Neural cell (in vitro differentiated cells): ENCODE data around the gene SUSD6. TPM values are rescaled to one million over a fixed set of nuclear protein-coding genes. Genes with fewer than 3 reads are reported as not detected.
"Not testable (repeated sequence)": the region's sequence is repeated elsewhere in the genome, so short reads cannot be mapped to it uniquely, and the experiment has no call there.

Source experiments
- H2AFZ ChIP-seq: fragments of 200-600, 300-800 bp; sonication (generic), shearing (Covaris generic); 2 replicates; pipeline ENCODE4 v1.6.0; 2014; ENCODE audit warnings: low read depth, mild to moderate bottlenecking, antibody characterized with exemption, low read length, moderate library complexity
- H3F3A ChIP-seq: fragments of 200-600 bp; shearing (Covaris generic); 2 replicates; pipeline ENCODE4 v1.6.1; 2016; ENCODE audit warnings: mild to moderate bottlenecking, moderate library complexity, mixed read lengths, antibody characterized with exemption, low read length; ENCODE audit not compliant: insufficient read depth, poor library complexity, severe bottlenecking
- H3K27ac ChIP-seq: fragments of 200-600, 300-800 bp; sonication (generic), shearing (Covaris generic); 2 replicates; pipeline ENCODE4 v1.5.1; 2014; ENCODE audit warnings: mild to moderate bottlenecking, low read length, moderate library complexity
- H3K27me3 ChIP-seq: fragments of 300-800, 200-600 bp; sonication (generic), shearing (Covaris generic); 2 replicates; pipeline ENCODE4 v1.6.0; 2014; ENCODE audit warnings: mild to moderate bottlenecking, low read depth, low read length, moderate library complexity; ENCODE audit not compliant: insufficient read depth
- H3K36me3 ChIP-seq: fragments of 300-800, 200-600 bp; sonication (generic), shearing (Covaris generic); 2 replicates; pipeline ENCODE4 v1.5.1; 2014; ENCODE audit warnings: mild to moderate bottlenecking, antibody characterized with exemption, low read length, moderate library complexity; ENCODE audit not compliant: insufficient read depth
- H3K4me2 ChIP-seq: fragments of 300-800, 200-600 bp; sonication (generic), shearing (Covaris generic); 2 replicates; pipeline ENCODE4 v1.6.0; 2014; ENCODE audit warnings: mild to moderate bottlenecking, low read length
- H3K4me3 ChIP-seq: fragments of 300-800, 200-600 bp; sonication (generic), shearing (Covaris generic); 2 replicates; pipeline ENCODE4 v1.5.1; 2014; ENCODE audit warnings: mild to moderate bottlenecking, low read length, moderate library complexity
- H3K79me2 ChIP-seq: fragments of 200-600 bp; shearing (Covaris generic); replicated peaks from 2 replicates; pipeline ENCODE4 v1.6.0; 2014; ENCODE audit warnings: mild to moderate bottlenecking, low read length, moderate library complexity; ENCODE audit not compliant: insufficient read depth
- H3K9ac ChIP-seq: fragments of 300-800, 200-600 bp; sonication (generic), shearing (Covaris generic); 2 replicates; pipeline ENCODE4 v1.6.1; 2016; ENCODE audit warnings: mild to moderate bottlenecking, low read length, mixed read lengths
- H3K9me2 ChIP-seq: fragments of 200-600 bp; shearing (Covaris generic); 2 replicates; pipeline ENCODE4 v1.6.1; 2016; ENCODE audit warnings: mild to moderate bottlenecking, low read length, mixed read lengths; ENCODE audit not compliant: insufficient read depth
- H3K9me3 ChIP-seq: fragments of 200-600, 300-800 bp; sonication (generic), shearing (Covaris generic); 2 replicates; pipeline ENCODE4 v1.6.1; 2016; ENCODE audit warnings: mild to moderate bottlenecking, mixed run types, low read length, moderate library complexity, mixed read lengths
- H4K20me1 ChIP-seq: fragments of 200-600 bp; shearing (Covaris generic); 2 replicates; pipeline ENCODE4 v1.6.1; 2016; ENCODE audit warnings: mild to moderate bottlenecking, mixed run types; ENCODE audit not compliant: insufficient read depth
- CTCF ChIP-seq: fragments of 450-650 bp; IDR thresholded peaks from 2 replicates; pipeline ENCODE4 v1.5.1; 2014; ENCODE audit warnings: antibody characterized with exemption, mild to moderate bottlenecking, moderate library complexity; ENCODE audit not compliant: poor library complexity, severe bottlenecking
- EZH2 ChIP-seq: fragments of 200-600, 300-800 bp; shearing (Covaris generic), sonication (generic); IDR thresholded peaks from 2 replicates; pipeline ENCODE4 v1.6.1; 2014; ENCODE audit warnings: antibody characterized with exemption, low read length, borderline replicate concordance, mild to moderate bottlenecking; ENCODE audit not compliant: insufficient read depth, poor library complexity, severe bottlenecking
- MXI1 ChIP-seq: fragments of 450-650 bp; conservative IDR thresholded peaks from 2 replicates; pipeline ENCODE4 v1.6.1; 2014; ENCODE audit warnings: antibody characterized with exemption, mild to moderate bottlenecking; ENCODE audit not compliant: poor library complexity, severe bottlenecking
- POLR2AphosphoS5 ChIP-seq: IDR thresholded peaks from 2 replicates; pipeline ENCODE4 v1.6.1; 2012
- RAD21 ChIP-seq: fragments of 450-650 bp; conservative IDR thresholded peaks from 2 replicates; pipeline ENCODE4 v1.6.1; 2014; ENCODE audit warnings: antibody characterized with exemption, mild to moderate bottlenecking, moderate library complexity
- SMC3 ChIP-seq: fragments of 450-650 bp; conservative IDR thresholded peaks from 2 replicates; pipeline ENCODE4 v1.6.1; 2014; ENCODE audit warnings: antibody characterized with exemption, mild to moderate bottlenecking, moderate library complexity; ENCODE audit not compliant: poor library complexity
- TAF1 ChIP-seq: IDR thresholded peaks from 2 replicates; pipeline ENCODE4 v1.6.1; 2012; ENCODE audit warnings: low read depth
- polyA plus RNA-seq: library from polyadenylated mRNA; depleted of rRNA; stranded (reverse); fragments of >200 nt; gene quantifications from 2 replicates; pipeline ENCODE4 v1.2.3, GENCODE V29; 2014

The SUSD6 gene
- polyA plus RNA-seq, 1 donor from 2014 or later = 5.1 TPM

GRCh38 chr14:69696204-69696527 is 84.8 kb downstream of the SUSD6 start:
- no peaks in the 10 kb centered on the region for H4K20me1 ChIP-seq
- no peak overlapping the region for H3K4me2 ChIP-seq
- no peak overlapping the region for H3K4me3 ChIP-seq
- no peaks in the 10 kb centered on the region for H3K9me2 ChIP-seq
- H3K27ac ChIP-seq = no peak overlapping the region
- H3K27me3 ChIP-seq = no peaks in the 10 kb centered on the region
- H2AFZ ChIP-seq = no peak overlapping the region
- no peaks in the 10 kb centered on the region for H3K36me3 ChIP-seq
- no peaks in the 10 kb centered on the region for H3K79me2 ChIP-seq
- no peaks in the 10 kb centered on the region for H3F3A ChIP-seq
- no peak overlapping the region for H3K9ac ChIP-seq
- no peak for TF ChIP-seq RAD21
- no peak for TF ChIP-seq CTCF
- H3K9me3 ChIP-seq = no peaks in the 10 kb centered on the region

- H2AFZ ChIP-seq = no peak overlapping the region
- no peak overlapping the region for H3K9ac ChIP-seq
- no peaks in the 10 kb centered on the region for H3K9me2 ChIP-seq
- H3K79me2 ChIP-seq = no peaks in the 10 kb centered on the region
- no peak overlapping the region for H3K4me3 ChIP-seq
- no peaks in the 10 kb centered on the region for H4K20me1 ChIP-seq
- H3K4me2 ChIP-seq = no peak overlapping the region
- H3K27ac ChIP-seq = no peak overlapping the region
- no peaks in the 10 kb centered on the region for H3K9me3 ChIP-seq
- no peaks in the 10 kb centered on the region for H3F3A ChIP-seq
- TF ChIP-seq SMC3 (no peak), CTCF (no peak), EZH2 (no peak), MXI1 (no peak), RAD21 (no peak), TAF1 (no peak), POLR2AphosphoS5 (no peak)
- no peaks in the 10 kb centered on the region for H3K36me3 ChIP-seq
- no peaks in the 10 kb centered on the region for H3K27me3 ChIP-seq
These were observed 85.5 kb downstream of the SUSD6 start for GRCh38 chr14:69696633-69697557.

- no peak overlapping the region for H3K4me2 ChIP-seq
These were observed 87.2 kb downstream of the SUSD6 start for GRCh38 chr14:69698572-69698971.

DNA sequence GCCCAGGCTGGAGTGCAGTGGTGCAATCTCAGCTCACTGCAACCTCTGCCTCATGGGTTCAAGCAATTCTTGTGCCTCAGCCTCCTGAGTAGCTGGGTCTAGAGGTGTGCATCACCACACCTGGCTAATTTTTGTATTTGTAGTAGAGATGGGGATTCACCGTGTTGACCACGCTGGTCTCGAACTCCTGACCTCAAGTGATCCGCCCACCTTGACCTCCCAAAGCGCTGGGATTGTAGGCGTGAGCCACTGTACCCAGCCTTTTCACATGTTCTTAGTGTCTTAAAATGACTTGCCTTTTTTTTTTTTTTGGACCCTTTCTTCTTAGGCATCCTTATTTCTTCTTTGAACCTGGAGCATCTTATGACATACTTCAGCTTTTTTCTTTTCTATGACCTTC is 87.8 kb downstream of the SUSD6 start:
- H3K9me3 ChIP-seq, H3F3A ChIP-seq, H3K27me3 ChIP-seq, H3K4me2 ChIP-seq, H3K9ac ChIP-seq, H3K4me3 ChIP-seq, H4K20me1 ChIP-seq, H2AFZ ChIP-seq, H3K36me3 ChIP-seq, H3K79me2 ChIP-seq, H3K27ac ChIP-seq, H3K9me2 ChIP-seq: not testable (repeated sequence)

More at GRCh38 chr14:69698572-69698971, 87.2 kb downstream of the SUSD6 start:
- Histone ChIP-seq H3K9ac (no peak overlapping the region), H3K9me2 (no peaks in the 10 kb centered on the region), H3K27me3 (no peaks in the 10 kb centered on the region), H2AFZ (no peak overlapping the region), H3K9me3 (no peaks in the 10 kb centered on the region), H3K27ac (no peak overlapping the region), H3K36me3 (no peaks in the 10 kb centered on the region), H3K79me2 (no peaks in the 10 kb centered on the region), H4K20me1 (no peaks in the 10 kb centered on the region), H3K4me3 (no peak overlapping the region), H3F3A (no peaks in the 10 kb centered on the region)
- TF ChIP-seq MXI1 (no peak), TAF1 (no peak), RAD21 (no peak)
